COLO668 (cell line): ENCODE data around the gene VCP.
"Not testable (repeated sequence)": the region's sequence is repeated elsewhere in the genome, so short reads cannot be mapped to it uniquely, and the experiment has no call there.

Experiments used
- DNase-seq: peaks from one replicate; lab custom pipeline; 2025; ENCODE audit not compliant: unreplicated experiment; lab: John Stamatoyannopoulos, UW

VCP gene

DNA sequence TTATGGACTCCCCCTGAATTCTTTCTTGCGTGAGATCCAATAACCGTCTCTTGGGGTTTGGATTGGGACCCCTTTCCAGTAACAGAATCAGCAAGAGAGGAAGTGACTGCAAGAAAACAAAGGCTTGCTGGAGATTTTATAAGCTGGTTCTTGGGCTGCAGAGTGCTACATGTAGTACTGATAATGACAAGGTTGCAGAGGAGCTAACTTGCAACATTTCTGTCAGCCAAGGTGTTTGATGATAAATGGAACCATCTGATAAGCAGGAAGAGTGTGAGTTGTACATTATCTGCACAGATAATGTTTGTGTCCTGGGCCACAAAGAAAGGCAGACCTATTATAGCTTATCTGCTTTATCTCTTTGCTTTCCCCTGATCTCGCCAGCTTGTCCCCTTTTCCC is 45.8 kb downstream of the VCP start:
- no peak for DNase-seq

GRCh38 chr9:35023443-35023842 is 49.0 kb downstream of the VCP start:
- not testable (repeated sequence) for DNase-seq

GRCh38 chr9:35014517-35014916 is 57.9 kb downstream of the VCP start:
- DNase-seq = no peak

- DNase-seq = no peak
Observed at GRCh38 chr9:35010351-35010958, 62.0 kb downstream of the VCP start.
